Activated T-cell treated with anti-CD3 and anti-CD28 coated beads, Interleukin-2, amount 50 U/mL, for 24 hours (primary cell): Measurements from ENCODE around the gene SNTB2.
A peak's percentile ranks its signal among the peaks of the same experiment; 100 is the strongest.

Experiments used
- DNase-seq: peaks from one replicate; pipeline ENCODE4 v3.0.0-alpha.2; 2020
- H3K27ac Mint-ChIP-seq: 2 replicates; pipeline ENCODE4 v1.8.0; 2020; ENCODE audit warnings: mild to moderate bottlenecking, mixed read lengths
- H3K27me3 Mint-ChIP-seq: 2 replicates; pipeline ENCODE4 v1.8.0; 2020; ENCODE audit warnings: mixed read lengths
- H3K36me3 Mint-ChIP-seq: 2 replicates; pipeline ENCODE4 v1.8.0; 2020; ENCODE audit warnings: low read depth, mixed read lengths
- H3K4me1 Mint-ChIP-seq: 2 replicates; pipeline ENCODE4 v1.8.0; 2020; ENCODE audit warnings: low read depth, mixed read lengths
- H3K4me3 Mint-ChIP-seq: 2 replicates; pipeline ENCODE4 v1.8.0; 2020; ENCODE audit warnings: mild to moderate bottlenecking, moderate library complexity, mixed read lengths
- H3K9me3 Mint-ChIP-seq: 2 replicates; pipeline ENCODE4 v1.8.0; 2020; ENCODE audit warnings: mixed read lengths

The SNTB2 gene

DNA sequence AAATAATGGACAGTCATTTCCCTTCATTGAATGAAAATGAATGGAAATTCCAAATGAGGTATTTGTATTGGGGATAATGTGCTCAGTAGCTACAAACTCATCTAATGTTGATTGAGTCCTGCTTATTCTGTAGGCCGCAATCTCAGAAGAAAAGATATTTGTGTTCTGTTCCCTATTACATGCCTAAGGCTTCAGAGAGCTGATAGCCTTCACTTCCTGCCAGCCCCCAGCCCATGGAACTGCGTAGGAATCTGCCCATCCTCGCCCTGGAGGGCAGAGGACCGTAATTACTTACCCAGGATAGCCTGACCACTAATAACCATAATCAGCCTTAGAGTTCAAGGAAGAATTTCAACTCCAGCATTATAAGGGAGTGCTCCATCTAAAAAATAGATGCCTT is 17.9 kb upstream of the SNTB2 start:
- H3K4me1 Mint-ChIP-seq, result peaks cover 60% of the 10 kb centered on the region
- H3K4me3 Mint-ChIP-seq, result no peak overlapping the region
- H3K27ac Mint-ChIP-seq, result peak overlapping the region; percentile 52
- no peaks in the 10 kb centered on the region for H3K9me3 Mint-ChIP-seq
- no peak for DNase-seq
- H3K36me3 Mint-ChIP-seq, result peaks cover 92% of the 10 kb centered on the region
- no peaks in the 10 kb centered on the region for H3K27me3 Mint-ChIP-seq

GRCh38 chr16:69169607-69170352 is 17.2 kb upstream of the SNTB2 start:
- peaks cover 56% of the 10 kb centered on the region for H3K4me1 Mint-ChIP-seq
- H3K27me3 Mint-ChIP-seq, result no peaks in the 10 kb centered on the region
- H3K9me3 Mint-ChIP-seq, result no peaks in the 10 kb centered on the region
- peak overlapping the region; percentile 8 for H3K27ac Mint-ChIP-seq
- no peak for DNase-seq
- H3K4me3 Mint-ChIP-seq, result no peak overlapping the region
- H3K36me3 Mint-ChIP-seq, result peaks cover 88% of the 10 kb centered on the region

- H3K27ac Mint-ChIP-seq, result no peak overlapping the region
- H3K36me3 Mint-ChIP-seq, result peaks cover 82% of the 10 kb centered on the region
- no peak overlapping the region for H3K4me3 Mint-ChIP-seq
- no peak for DNase-seq
- peaks cover 39% of the 10 kb centered on the region for H3K4me1 Mint-ChIP-seq
- H3K9me3 Mint-ChIP-seq, result no peaks in the 10 kb centered on the region
- H3K27me3 Mint-ChIP-seq, result no peaks in the 10 kb centered on the region
These were observed 15.5 kb upstream of the SNTB2 start for GRCh38 chr16:69171325-69172084.

GRCh38 chr16:69176033-69176800 is 10.7 kb upstream of the SNTB2 start:
- Mint-ChIP-seq H3K4me3 (no peak overlapping the region), H3K27me3 (no peaks in the 10 kb centered on the region), H3K36me3 (peaks cover 42% of the 10 kb centered on the region), H3K27ac (no peak overlapping the region), H3K4me1 (peaks cover 18% of the 10 kb centered on the region), H3K9me3 (no peaks in the 10 kb centered on the region)
- no peak for DNase-seq

GRCh38 chr16:69179328-69180010 is 7.5 kb upstream of the SNTB2 start:
- H3K9me3 Mint-ChIP-seq, result no peaks in the 10 kb centered on the region
- peaks cover 23% of the 10 kb centered on the region for H3K4me1 Mint-ChIP-seq
- no peaks in the 10 kb centered on the region for H3K27me3 Mint-ChIP-seq
- no peak overlapping the region for H3K4me3 Mint-ChIP-seq
- H3K27ac Mint-ChIP-seq, result no peak overlapping the region
- H3K36me3 Mint-ChIP-seq, result peaks cover 31% of the 10 kb centered on the region
- DNase-seq, result no peak

GRCh38 chr16:69180011-69180338 is 7.0 kb upstream of the SNTB2 start:
- DNase-seq, result no peak
- H3K4me3 Mint-ChIP-seq, result no peak overlapping the region
- H3K4me1 Mint-ChIP-seq, result peaks cover 27% of the 10 kb centered on the region
- H3K36me3 Mint-ChIP-seq, result peaks cover 33% of the 10 kb centered on the region
- H3K9me3 Mint-ChIP-seq, result no peaks in the 10 kb centered on the region
- H3K27ac Mint-ChIP-seq, result no peak overlapping the region
- H3K27me3 Mint-ChIP-seq, result no peaks in the 10 kb centered on the region

GRCh38 chr16:69182730-69183416 is 4.1 kb upstream of the SNTB2 start:
- Mint-ChIP-seq H3K4me1 (peaks cover 43% of the 10 kb centered on the region), H3K27me3 (no peaks in the 10 kb centered on the region)

DNA sequence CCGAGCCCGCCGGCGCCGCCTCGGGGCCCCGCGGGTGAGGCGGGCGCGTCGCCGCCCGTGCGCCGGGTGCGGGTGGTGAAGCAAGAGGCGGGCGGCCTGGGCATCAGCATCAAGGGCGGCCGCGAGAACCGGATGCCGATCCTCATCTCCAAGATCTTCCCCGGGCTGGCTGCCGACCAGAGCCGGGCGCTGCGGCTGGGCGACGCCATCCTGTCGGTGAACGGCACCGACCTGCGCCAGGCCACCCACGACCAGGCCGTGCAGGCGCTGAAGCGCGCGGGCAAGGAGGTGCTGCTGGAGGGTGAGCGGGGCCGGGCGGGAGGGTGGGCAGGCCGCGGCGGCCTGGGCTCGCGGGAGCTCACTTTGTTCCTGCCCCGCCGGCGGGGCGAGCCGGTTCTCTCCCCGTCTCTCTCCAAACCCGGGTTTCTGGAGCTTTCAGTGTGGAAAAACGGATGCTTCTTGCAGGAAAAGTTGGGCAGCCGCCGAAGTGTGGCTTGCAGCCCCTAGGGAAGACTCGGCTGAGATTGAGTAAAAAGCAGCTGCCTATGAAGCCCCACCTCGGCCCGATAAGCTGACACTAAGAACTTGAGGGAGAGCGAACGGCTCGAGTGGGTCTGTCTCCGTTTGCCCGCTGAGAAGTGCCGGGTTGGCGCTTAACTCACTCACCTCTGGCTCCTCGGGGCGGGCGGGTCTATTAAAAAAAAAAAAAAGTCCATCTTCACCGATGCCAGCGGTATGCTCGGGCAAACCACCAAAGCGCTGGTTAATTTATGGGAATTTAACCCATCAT is 677 bp downstream of the SNTB2 start:
- H3K4me1 Mint-ChIP-seq, result peaks cover 69% of the 10 kb centered on the region
- DNase-seq, result peak; percentile 72
- H3K36me3 Mint-ChIP-seq, result peaks cover 21% of the 10 kb centered on the region
- peak overlapping the region; percentile 84 for H3K4me3 Mint-ChIP-seq
- no peaks in the 10 kb centered on the region for H3K27me3 Mint-ChIP-seq
- no peaks in the 10 kb centered on the region for H3K9me3 Mint-ChIP-seq
- H3K27ac Mint-ChIP-seq, result peak overlapping the region; percentile 86

More at GRCh38 chr16:69182730-69183416, 4.1 kb upstream of the SNTB2 start:
- Mint-ChIP-seq H3K9me3 (no peaks in the 10 kb centered on the region), H3K4me3 (no peak overlapping the region), H3K27ac (no peak overlapping the region), H3K36me3 (peaks cover 22% of the 10 kb centered on the region)
- DNase-seq, result no peak

- H3K4me1 Mint-ChIP-seq, result peaks cover 66% of the 10 kb centered on the region
- H3K4me3 Mint-ChIP-seq, result peak overlapping the region; percentile 84
- H3K27me3 Mint-ChIP-seq, result no peaks in the 10 kb centered on the region
- H3K9me3 Mint-ChIP-seq, result no peaks in the 10 kb centered on the region
- peaks cover 16% of the 10 kb centered on the region for H3K36me3 Mint-ChIP-seq
- H3K27ac Mint-ChIP-seq, result peak overlapping the region; percentile 86
- no peak for DNase-seq
These were observed 1.2 kb downstream of the SNTB2 start for GRCh38 chr16:69188236-69188549.

DNA sequence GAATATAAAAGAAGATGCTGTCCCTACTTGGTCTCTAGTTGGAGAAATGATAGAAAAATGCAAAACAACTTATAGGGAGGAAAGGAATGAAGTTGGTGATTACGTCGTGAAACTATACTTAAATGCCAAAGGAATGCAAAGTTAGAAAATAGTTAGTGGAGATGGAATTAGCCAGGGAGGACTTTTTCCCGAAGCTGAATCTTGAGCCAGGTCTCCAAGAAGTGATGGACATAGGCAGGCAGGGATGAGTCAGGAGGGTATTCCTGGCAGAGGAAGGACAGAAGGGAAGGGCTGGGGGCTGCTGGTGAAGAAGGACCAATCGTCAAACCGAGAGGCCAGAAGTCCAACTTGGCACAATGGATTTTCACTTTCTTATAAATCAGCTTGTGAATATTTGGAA is 1.8 kb downstream of the SNTB2 start:
- peak overlapping the region; percentile 84 for H3K4me3 Mint-ChIP-seq
- H3K27me3 Mint-ChIP-seq, result no peaks in the 10 kb centered on the region
- no peak for DNase-seq
- H3K36me3 Mint-ChIP-seq, result peaks cover 15% of the 10 kb centered on the region
- no peaks in the 10 kb centered on the region for H3K9me3 Mint-ChIP-seq
- H3K27ac Mint-ChIP-seq, result peak overlapping the region; percentile 86
- H3K4me1 Mint-ChIP-seq, result peaks cover 66% of the 10 kb centered on the region

DNA sequence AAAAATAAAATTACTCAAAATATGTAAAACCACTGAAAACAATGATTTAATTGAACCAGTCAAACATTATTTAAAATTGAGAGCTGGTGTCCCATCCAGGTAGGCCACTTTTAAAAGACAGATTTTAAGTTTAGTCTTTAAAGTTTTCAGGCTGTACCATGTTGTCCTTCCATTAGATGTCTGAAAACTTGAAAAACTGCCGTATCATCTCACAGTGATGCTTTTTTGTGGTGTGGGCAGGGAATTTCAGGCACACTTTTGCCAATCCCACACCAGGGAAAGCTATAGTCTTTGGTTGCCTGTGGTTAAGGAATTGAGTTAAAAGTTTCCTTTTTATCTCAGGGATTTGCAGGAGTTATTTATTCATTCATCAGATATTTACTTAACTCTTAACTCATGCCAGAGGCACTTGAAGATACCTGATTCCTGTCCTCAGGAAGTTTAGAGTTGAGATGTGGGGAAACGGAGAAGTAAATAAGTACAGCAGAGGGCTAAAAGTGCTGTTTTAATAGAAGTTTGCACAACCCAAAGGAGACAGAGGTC is 3.2 kb downstream of the SNTB2 start:
- H3K4me1 Mint-ChIP-seq, result peaks cover 58% of the 10 kb centered on the region
- H3K27ac Mint-ChIP-seq, result no peak overlapping the region
- H3K36me3 Mint-ChIP-seq, result peaks cover 11% of the 10 kb centered on the region
- H3K4me3 Mint-ChIP-seq, result no peak overlapping the region
- H3K27me3 Mint-ChIP-seq, result no peaks in the 10 kb centered on the region
- no peak for DNase-seq
- no peaks in the 10 kb centered on the region for H3K9me3 Mint-ChIP-seq

GRCh38 chr16:69190598-69190997 is 3.6 kb downstream of the SNTB2 start:
- H3K27ac Mint-ChIP-seq, result peak overlapping the region; percentile 2
- H3K4me3 Mint-ChIP-seq, result no peak overlapping the region
- H3K27me3 Mint-ChIP-seq, result no peaks in the 10 kb centered on the region

GRCh38 chr16:69191136-69191535 is 4.2 kb downstream of the SNTB2 start:
- H3K9me3 Mint-ChIP-seq, result no peaks in the 10 kb centered on the region
- no peak overlapping the region for H3K27ac Mint-ChIP-seq
- no peak overlapping the region for H3K4me3 Mint-ChIP-seq
- H3K36me3 Mint-ChIP-seq, result peaks cover 11% of the 10 kb centered on the region
- DNase-seq, result no peak
- H3K27me3 Mint-ChIP-seq, result no peaks in the 10 kb centered on the region
- H3K4me1 Mint-ChIP-seq, result peaks cover 52% of the 10 kb centered on the region

More at GRCh38 chr16:69190598-69190997, 3.6 kb downstream of the SNTB2 start:
- H3K9me3 Mint-ChIP-seq, result no peaks in the 10 kb centered on the region
- peaks cover 54% of the 10 kb centered on the region for H3K4me1 Mint-ChIP-seq
- peaks cover 11% of the 10 kb centered on the region for H3K36me3 Mint-ChIP-seq
- DNase-seq, result no peak
